COLO668 (cell line): ENCODE data around the gene ANK2.
A peak's percentile ranks its signal among the peaks of the same experiment; 100 is the strongest.

Experiments used
- DNase-seq: peaks from one replicate; lab custom pipeline; 2025; ENCODE audit not compliant: unreplicated experiment; lab: John Stamatoyannopoulos, UW

Gene ANK2

GRCh38 chr4:113049421-113050370 lies at the start of gene ANK2:
TSS of gene ANK2 (plus strand) at chr4:113049653. CDS start at chr4:113049729, 76 bp downstream.
- peak; percentile 83 for DNase-seq

DNA sequence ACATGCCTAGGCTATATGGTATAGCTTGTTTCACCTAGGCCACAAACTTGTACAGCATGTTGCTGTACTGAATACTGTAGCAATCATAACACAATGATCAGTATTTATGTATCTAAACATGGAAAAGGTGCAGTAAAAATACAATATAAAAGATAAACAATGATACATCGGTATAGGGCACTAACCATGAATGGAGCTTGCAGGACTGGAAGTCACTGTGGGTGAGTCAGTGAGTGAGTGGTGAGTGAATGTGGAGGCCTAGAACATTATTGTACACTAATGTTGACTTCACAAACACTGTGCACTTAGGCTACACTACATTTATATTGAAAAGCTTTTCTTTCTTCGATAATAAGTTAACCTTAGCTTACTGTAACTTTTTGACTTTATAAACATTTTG lies 45.6 kb upstream of the ANK2 start:
- DNase-seq: no peak

DNA sequence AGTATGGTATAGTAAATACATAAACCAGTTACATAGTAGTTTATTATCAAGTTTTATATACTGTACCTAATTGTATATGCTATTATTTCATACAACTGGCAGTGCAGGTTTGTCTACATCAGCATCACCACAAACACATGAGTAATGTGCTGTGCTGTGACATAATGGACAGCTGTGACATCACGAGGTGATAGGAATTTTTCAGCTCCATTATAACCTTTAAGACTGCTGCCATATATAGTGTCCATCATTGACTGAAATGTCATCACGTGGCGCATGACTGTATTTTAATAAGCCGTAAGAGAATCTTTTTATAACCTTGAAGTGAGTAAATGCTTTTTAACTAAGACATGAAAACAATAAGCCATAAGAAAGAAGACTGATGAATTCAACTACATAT lies 44.8 kb upstream of the ANK2 start:
- DNase-seq: no peak

DNA sequence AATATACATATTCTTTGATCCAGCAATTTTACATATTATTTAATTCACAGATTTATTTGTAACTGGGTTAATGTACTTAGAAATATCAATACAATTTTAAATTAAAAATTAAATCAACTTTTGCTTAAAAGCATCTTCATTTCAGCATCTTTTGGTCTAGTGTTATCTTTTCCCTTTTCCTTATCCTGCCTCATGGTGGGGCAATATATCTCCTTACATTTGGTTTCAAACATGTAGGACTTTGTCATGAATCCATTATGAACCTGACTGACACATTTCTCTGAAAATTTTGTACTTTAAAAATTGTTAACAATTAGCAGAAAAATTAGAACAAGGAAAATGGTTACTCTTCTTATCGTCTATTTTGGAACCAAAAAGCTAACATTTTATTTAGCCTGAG lies 42.8 kb upstream of the ANK2 start:
- DNase-seq: no peak

DNA sequence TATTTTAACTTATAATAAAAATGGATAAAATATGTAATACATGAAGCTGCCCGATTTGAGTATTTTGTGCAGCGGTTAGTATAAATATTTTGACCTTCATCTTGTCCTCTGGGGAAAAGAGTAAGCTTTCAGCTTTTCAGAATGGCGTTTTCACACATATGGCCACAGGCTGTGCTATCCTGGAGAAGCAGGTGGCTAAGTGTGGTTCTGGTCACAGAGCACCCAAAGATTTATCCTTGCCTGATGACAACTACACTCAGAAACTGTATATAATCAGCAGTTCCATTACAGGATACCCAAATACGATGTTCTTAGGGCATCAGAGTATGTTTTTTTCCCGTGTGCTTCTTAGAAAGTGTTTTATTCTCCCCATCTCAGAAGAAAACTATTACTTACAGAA lies 42.3 kb upstream of the ANK2 start:
- DNase-seq: no peak

GRCh38 chr4:113008135-113008534 lies 41.3 kb upstream of the ANK2 start:
- no peak for DNase-seq

- no peak for DNase-seq
Observed at GRCh38 chr4:113008716-113009115, 40.7 kb upstream of the ANK2 start.

DNA sequence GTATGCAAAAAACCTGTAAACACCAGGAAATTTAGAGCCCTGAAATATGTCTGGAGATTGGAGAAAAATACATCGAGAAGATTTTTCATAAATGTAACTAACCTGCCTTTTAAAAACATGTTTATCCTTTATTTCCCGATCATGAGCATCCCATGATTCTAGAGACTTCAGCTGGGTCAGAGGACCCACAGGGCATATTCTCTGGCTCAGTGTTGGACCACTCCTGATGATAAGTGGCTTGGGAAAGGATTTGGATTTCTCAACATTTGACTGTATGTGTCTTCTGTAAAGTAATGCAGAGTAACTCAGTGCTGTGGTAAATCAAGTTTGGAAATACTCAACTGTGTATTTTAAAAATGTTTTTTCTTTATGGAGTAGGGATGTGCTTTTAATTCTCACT lies 40.0 kb upstream of the ANK2 start:
- no peak for DNase-seq

DNA sequence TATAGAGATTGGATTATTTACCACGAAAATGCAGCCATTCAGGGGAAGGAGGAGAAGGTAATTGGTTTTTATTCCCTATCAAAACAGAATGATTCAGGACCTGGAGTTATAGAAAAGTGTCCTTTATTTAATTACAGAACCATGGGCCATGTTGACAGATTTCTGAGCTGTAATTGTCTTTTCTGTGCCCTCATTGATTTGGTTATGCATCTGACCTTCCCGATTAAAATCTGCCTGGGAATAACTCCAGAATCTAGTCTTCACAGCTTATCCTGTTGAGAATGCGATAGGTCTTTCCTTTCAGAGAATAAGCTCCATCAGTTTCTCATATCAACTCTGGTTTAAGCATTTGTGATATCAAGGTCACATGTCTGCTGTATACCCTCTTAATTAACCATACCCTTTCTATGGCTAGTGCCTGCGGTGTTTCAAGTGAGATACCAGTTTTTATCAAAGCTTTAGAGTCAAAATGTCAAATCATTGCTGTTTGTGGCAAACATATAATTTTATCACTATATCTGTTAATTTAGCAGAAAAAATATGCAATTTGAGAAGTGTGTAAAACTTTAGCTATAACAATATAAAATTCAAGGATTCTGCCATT lies 37.2 kb upstream of the ANK2 start:
- no peak for DNase-seq

- no peak for DNase-seq
Observed at GRCh38 chr4:113012786-113013185, 36.7 kb upstream of the ANK2 start.

GRCh38 chr4:113013751-113014150 lies 35.7 kb upstream of the ANK2 start:
- DNase-seq: no peak

- DNase-seq: no peak
Observed at GRCh38 chr4:113016377-113016776, 33.1 kb upstream of the ANK2 start.

DNA sequence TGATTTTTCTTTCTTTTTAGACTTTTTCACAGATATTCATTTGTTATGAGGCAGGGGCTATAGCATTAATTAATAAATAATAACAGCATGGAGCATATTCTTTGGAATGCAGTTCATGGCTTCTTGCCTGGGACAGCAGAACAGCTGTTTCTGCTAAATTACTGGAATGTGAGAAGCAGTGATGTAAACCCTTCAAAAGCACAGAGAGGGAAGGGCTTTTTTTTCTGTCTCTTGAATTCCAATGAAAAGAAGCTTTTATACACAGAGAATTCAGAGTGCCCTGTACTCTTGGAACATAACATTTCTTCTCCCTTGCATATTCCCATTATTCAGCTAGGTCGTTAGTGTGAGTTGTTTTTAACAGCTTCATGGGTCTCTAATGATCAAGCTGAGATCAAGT lies 28.5 kb upstream of the ANK2 start:
- DNase-seq: no peak

DNA sequence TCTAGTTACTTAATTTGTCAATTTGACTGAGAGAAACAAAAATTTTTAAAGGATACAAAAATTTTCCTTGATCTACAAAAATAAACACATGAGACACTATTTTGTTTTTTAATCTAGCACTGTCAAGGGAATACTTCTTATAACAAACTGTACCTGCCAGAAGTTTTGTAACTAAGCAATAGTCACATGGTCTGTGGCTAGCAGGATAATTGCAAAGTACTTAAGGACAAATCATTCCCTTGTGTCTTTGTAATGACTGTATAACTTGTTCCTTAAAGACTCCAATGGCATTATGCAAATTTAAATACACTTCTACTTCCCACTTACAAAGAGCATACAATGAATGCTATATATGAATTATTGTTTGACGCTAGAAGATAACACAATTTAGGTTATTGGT lies 25.1 kb upstream of the ANK2 start:
- DNase-seq: no peak

DNA sequence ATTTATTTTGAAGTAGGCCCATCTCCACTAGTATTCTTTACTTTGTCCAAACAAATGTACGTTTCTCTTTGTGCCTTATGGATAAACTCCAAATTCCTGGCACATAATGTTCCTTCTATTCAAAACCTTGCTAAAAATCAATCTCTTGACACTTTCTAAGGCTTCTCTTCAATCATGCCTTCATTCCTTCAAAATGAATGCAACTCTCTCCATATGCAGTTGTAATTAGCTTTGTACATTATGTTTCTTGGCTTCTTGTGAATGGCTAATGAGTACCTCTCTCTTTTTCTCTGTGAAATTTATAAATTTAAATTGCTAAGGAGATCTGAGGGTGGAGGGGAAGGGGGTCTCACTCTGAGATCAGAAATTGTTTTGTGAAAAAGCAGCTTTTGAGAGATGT lies 24.0 kb upstream of the ANK2 start:
- no peak for DNase-seq

- DNase-seq: no peak
Observed at GRCh38 chr4:113026556-113026955, 22.9 kb upstream of the ANK2 start.

DNA sequence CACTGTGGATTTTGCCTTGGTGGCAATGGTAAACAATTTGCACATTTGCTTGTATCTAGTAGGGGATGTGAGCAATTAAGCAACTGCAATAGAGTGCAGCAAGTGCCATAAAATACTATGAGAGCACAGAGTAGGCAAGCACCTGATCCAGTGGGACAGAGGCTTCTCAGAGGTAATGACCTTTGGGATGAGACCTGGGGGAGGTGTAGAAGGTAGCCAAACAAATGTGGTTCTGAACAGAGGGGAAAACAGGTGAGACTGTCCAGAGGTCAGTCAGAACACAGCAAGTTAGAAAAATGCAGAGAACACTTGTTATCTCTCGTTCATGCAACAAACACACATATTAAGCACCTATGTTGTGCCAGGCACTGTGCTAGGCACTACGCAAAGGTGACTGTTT lies 21.4 kb upstream of the ANK2 start:
- DNase-seq: no peak

DNA sequence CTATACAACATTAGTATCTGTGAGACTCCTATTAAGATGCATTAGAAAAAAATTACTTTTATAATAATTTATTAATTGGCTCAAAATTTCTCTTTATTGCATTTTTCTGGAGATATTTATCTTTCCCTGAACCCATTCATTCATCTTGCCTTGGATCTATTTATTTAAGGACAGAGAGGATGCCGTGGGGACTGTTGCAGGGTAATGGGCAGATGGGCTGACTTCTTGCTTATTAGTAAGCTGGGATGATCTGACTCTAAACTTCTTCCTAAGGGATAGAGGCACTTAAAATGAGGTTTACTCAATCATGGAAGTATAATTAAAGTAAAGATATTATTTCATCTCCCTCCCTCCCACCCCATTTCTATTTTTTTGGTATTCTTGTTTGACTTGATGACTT lies 18.2 kb upstream of the ANK2 start:
- DNase-seq: no peak

DNA sequence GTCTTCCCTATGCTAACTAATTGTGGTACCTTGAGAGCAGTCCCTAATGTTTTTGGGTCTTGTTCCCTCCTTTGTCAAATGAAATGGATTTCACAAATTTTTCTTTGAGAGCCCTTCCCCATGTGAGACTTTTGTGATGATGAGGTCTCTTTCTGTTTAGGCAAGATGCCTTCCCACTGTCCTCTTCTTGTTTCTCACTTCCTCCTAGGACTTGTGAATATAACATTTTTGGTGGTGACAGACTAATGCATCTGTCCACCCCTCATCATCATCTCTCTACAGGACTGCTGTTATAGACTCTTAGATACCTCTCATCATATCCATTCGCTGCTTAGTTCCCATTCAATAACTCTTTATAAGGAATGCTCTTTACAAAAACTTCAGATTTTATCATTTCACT lies 8.7 kb upstream of the ANK2 start:
- no peak for DNase-seq

- DNase-seq: no peak
Observed at GRCh38 chr4:113042502-113042901, 7.0 kb upstream of the ANK2 start.

DNA sequence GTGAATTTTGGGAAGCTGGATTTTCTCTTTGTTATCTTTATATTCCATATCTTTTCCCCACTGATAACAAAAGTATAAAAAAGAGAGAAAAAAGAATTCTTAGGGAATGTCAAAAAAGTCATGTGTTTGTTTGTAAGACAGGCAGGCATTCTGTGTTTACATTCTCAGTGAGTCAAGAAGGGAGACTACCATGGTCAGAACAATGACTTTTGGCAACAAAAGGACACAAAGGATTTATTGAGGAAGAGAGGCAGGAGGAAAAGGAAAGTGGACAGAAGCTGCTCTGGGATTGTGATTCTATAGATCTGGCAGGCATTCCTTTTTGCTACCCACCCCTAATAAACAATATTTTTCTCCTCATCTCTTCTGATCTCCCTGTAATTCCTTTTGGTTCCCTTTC lies 5.9 kb upstream of the ANK2 start:
- DNase-seq: no peak

DNA sequence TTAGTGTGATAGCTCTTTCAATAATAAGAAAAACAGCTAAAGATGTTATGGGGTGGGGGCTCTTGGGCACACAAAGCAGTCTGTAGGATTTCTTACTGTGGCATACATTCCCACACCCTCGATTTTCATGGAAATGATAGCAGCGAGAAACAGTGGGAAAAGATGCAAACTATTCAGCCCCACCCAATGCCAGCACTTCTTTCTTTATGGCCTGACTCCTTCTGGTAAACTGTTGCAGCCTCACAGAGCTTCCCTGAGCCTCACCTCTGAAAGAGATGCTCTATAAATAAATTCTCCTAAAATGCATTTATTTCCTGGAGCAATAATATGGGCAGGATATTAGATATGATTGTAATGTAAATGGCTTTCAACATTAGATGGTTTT lies 910 bp downstream of the ANK2 start:
- DNase-seq: peak; percentile 8

DNA sequence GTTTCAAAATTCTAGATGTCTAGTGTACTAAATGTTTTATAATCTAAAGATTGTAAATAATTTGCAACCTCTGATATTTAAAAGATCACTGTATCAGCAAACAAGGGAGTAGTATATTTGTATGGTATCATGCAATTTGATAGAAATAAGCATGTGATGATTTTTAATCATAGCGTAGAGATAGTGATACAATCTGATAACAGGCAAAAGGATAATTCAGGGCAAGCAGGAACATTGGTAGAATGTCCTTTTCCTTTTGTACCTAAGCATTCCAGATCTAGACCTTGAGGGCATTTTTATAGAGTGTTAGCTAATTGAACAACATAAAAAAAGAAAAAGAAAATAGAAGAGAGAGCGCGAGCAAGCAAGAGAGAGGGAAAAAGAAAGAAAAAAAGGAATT lies 1.4 kb downstream of the ANK2 start:
- DNase-seq: no peak
